Panc1 (cell line): ENCODE results near the gene PTPRK.

Experiments used
- POLR2AphosphoS5 ChIP-seq: IDR thresholded peaks from 2 replicates; pipeline ENCODE4 v1.6.1; 2012; ENCODE audit warnings: mild to moderate bottlenecking, low read depth, low read length, moderate library complexity
- SIN3A ChIP-seq: IDR thresholded peaks from 2 replicates; pipeline ENCODE4 v1.6.1; 2012; ENCODE audit warnings: low read depth, mild to moderate bottlenecking, low read length, moderate library complexity, borderline replicate concordance; ENCODE audit not compliant: insufficient read depth
- TF ChIP-seq, protein P1 (sequence below): fragments of 450-650 bp; IDR thresholded peaks from 2 replicates; pipeline ENCODE4 v1.5.1; 2017; ENCODE audit warnings: mild to moderate bottlenecking
- TF ChIP-seq, protein P2 (sequence below), 2 experiments: IDR thresholded peaks; 2 replicates each; pipeline ENCODE4 v1.6.1; 2011 to 2012; ENCODE audit warnings: low read depth in 2 of 2, control low read depth in 1 of 2, low read length in 1 of 2, mild to moderate bottlenecking in 1 of 2, moderate library complexity in 1 of 2; ENCODE audit not compliant: insufficient read depth in 1 of 2

DNA sequence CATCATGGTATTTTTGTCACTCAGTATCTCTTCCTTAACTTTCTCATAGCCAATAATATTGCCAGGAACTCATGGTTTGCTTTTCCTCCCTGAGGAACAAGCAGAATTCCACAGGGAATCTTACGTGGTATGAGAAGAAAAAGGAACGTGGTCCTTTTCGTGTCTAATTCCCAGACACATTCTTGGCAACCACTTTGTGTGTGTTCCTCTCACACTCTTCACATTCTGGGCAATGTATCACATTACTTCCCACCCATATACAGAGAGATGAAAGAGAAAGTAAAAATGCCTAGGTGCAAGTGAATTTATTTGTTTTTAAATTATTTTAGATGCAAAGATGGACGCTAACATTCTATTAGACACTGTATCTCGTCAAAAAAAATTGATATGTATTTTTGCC, 102.7 kb downstream of the PTPRK start:
- no peak for TF ChIP-seq POLR2AphosphoS5
- TF ChIP-seq, protein P1, sequence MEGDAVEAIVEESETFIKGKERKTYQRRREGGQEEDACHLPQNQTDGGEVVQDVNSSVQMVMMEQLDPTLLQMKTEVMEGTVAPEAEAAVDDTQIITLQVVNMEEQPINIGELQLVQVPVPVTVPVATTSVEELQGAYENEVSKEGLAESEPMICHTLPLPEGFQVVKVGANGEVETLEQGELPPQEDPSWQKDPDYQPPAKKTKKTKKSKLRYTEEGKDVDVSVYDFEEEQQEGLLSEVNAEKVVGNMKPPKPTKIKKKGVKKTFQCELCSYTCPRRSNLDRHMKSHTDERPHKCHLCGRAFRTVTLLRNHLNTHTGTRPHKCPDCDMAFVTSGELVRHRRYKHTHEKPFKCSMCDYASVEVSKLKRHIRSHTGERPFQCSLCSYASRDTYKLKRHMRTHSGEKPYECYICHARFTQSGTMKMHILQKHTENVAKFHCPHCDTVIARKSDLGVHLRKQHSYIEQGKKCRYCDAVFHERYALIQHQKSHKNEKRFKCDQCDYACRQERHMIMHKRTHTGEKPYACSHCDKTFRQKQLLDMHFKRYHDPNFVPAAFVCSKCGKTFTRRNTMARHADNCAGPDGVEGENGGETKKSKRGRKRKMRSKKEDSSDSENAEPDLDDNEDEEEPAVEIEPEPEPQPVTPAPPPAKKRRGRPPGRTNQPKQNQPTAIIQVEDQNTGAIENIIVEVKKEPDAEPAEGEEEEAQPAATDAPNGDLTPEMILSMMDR: no peak
- TF ChIP-seq, protein P2, sequence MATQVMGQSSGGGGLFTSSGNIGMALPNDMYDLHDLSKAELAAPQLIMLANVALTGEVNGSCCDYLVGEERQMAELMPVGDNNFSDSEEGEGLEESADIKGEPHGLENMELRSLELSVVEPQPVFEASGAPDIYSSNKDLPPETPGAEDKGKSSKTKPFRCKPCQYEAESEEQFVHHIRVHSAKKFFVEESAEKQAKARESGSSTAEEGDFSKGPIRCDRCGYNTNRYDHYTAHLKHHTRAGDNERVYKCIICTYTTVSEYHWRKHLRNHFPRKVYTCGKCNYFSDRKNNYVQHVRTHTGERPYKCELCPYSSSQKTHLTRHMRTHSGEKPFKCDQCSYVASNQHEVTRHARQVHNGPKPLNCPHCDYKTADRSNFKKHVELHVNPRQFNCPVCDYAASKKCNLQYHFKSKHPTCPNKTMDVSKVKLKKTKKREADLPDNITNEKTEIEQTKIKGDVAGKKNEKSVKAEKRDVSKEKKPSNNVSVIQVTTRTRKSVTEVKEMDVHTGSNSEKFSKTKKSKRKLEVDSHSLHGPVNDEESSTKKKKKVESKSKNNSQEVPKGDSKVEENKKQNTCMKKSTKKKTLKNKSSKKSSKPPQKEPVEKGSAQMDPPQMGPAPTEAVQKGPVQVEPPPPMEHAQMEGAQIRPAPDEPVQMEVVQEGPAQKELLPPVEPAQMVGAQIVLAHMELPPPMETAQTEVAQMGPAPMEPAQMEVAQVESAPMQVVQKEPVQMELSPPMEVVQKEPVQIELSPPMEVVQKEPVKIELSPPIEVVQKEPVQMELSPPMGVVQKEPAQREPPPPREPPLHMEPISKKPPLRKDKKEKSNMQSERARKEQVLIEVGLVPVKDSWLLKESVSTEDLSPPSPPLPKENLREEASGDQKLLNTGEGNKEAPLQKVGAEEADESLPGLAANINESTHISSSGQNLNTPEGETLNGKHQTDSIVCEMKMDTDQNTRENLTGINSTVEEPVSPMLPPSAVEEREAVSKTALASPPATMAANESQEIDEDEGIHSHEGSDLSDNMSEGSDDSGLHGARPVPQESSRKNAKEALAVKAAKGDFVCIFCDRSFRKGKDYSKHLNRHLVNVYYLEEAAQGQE (IDR thresholded peaks at IDR 0.05; ENCODE audit: insufficient read depth in 1 of 2, low read depth in 2 of 2, low read length in 1 of 2): no peak
- no peak for TF ChIP-seq SIN3A
